Measurements from ENCODE around the gene STX1B. TPM values are rescaled to one million over a fixed set of nuclear protein-coding genes. Genes with fewer than 3 reads are reported as not detected.

STX1B gene
- polyA plus RNA-seq, 1 experiment: 4.2 TPM

DNA sequence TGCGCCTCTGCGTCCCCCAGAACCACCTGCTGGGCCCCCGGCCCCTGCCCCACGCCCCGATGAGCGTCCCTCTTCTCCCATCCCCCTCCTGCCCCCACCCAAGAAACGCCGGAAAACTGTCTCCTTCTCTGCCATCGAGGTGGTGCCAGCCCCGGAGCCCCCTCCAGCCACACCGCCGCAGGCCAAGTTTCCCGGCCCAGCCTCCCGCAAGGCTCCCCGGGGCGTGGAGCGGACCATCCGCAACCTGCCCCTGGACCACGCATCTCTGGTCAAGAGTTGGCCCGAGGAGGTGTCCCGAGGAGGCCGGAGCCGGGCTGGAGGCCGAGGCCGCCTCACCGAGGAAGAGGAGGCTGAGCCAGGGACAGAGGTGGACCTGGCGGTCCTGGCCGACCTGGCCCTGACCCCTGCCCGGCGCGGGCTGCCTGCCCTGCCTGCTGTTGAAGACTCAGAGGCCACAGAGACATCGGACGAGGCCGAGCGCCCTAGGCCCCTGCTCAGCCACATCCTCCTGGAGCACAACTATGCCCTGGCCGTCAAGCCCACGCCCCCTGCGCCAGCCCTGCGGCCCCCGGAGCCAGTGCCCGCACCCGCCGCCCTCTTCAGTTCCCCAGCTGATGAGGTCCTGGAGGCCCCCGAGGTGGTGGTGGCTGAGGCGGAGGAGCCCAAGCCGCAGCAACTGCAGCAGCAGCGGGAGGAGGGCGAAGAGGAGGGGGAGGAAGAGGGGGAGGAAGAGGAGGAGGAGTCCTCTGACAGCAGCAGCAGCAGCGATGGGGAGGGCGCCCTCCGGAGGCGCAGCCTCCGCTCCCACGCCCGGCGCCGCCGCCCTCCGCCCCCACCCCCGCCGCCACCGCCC is 31.0 kb downstream of the STX1B start:
- DNase-seq (ENCODE audit: low read depth, low spot score): no peak
- H3K27ac ChIP-seq (ENCODE audit: low read depth, low read length): no peak overlapping the region
- H3K27me3 ChIP-seq (ENCODE audit: control insufficient read depth, insufficient read depth, low read length): no peaks in the 10 kb centered on the region
- TF ChIP-seq, protein P1, sequence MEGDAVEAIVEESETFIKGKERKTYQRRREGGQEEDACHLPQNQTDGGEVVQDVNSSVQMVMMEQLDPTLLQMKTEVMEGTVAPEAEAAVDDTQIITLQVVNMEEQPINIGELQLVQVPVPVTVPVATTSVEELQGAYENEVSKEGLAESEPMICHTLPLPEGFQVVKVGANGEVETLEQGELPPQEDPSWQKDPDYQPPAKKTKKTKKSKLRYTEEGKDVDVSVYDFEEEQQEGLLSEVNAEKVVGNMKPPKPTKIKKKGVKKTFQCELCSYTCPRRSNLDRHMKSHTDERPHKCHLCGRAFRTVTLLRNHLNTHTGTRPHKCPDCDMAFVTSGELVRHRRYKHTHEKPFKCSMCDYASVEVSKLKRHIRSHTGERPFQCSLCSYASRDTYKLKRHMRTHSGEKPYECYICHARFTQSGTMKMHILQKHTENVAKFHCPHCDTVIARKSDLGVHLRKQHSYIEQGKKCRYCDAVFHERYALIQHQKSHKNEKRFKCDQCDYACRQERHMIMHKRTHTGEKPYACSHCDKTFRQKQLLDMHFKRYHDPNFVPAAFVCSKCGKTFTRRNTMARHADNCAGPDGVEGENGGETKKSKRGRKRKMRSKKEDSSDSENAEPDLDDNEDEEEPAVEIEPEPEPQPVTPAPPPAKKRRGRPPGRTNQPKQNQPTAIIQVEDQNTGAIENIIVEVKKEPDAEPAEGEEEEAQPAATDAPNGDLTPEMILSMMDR (IDR thresholded peaks at IDR 0.05; ENCODE audit: low read depth, low read length): no peak
- ChIA-PET CTCF (no interaction called here), POLR2A (no interaction called here)
- H3K9me3 ChIP-seq (ENCODE audit: control insufficient read depth, insufficient read depth, low read length): no peaks in the 10 kb centered on the region
- no peak overlapping the region for H3K4me3 ChIP-seq (ENCODE audit: low read depth, low read length)

DNA sequence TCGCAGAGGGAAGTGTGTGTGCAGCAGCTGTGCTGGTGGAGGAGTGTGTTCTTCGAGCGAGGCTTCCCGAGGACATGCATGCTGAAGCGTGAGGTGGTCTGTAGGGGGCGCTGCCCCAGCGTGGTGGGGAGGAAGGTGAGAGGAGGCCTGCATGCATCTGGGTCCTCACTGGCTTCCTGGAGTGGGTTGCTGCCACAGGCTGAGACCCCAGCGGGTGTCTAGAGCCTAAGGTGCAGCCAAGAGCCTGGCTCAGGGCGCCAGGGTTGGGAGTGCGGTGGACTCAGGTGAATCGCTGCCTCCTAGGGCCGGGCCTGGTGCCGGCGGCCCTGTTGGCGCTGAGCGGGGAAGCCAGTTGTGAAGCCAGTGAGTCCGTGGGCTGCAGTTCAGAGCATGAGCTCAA is 32.9 kb downstream of the STX1B start:
- Histone ChIP-seq H3K4me3 (ENCODE audit: low read depth, low read length) (no peak overlapping the region), H3K27me3 (ENCODE audit: control insufficient read depth, insufficient read depth, low read length) (no peaks in the 10 kb centered on the region), H3K27ac (ENCODE audit: low read depth, low read length) (no peak overlapping the region), H3K9me3 (ENCODE audit: control insufficient read depth, insufficient read depth, low read length) (no peaks in the 10 kb centered on the region)
- TF ChIP-seq, protein P1 (IDR thresholded peaks at IDR 0.05; ENCODE audit: low read depth, low read length): peak; percentile 30
- ChIA-PET POLR2A (interaction anchor here (0.6 kb wide), 1 partner anchor 18 kb away, joined by 3 read pairs; no protein-coding TSS in a partner anchor), CTCF (interaction anchor here (0.6 kb wide), 1 partner anchor 263 kb away, joined by 3 read pairs; no protein-coding TSS in a partner anchor)
- no peak for DNase-seq (ENCODE audit: low read depth, low spot score)

DNA sequence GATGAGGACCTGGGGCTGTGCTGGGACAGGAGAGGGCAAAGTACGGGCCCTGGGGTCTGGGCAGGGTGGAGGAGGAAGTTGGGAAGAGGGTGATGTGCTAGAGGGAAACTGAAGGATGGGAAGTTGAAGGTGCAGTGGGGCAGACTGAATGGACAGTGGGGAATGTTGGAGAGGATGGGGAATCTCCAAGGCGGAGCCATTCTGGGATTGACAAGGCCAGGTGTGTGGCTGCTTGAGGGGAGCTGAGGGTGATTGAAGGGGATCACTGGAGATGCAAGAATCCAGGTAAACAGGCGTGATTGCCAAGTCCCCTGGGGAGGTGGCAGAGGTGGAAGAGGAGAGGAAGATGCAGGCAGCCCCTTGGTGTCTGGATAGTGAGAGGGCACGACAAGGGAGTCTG is 34.0 kb downstream of the STX1B start:
- POLR2A ChIA-PET: no interaction called here
- TF ChIP-seq, protein P1 (IDR thresholded peaks at IDR 0.05; ENCODE audit: low read depth, low read length): no peak
- Histone ChIP-seq H3K27ac (ENCODE audit: low read depth, low read length) (no peak overlapping the region), H3K4me3 (ENCODE audit: low read depth, low read length) (no peak overlapping the region), H3K27me3 (ENCODE audit: control insufficient read depth, insufficient read depth, low read length) (no peaks in the 10 kb centered on the region), H3K9me3 (ENCODE audit: control insufficient read depth, insufficient read depth, low read length) (no peaks in the 10 kb centered on the region)
- CTCF ChIA-PET: interaction anchor here (1.5 kb wide), 1 partner anchor 8 kb away, joined by 4 read pairs; the partner anchor contains the start of gene HSD3B7
- DNase-seq (ENCODE audit: low read depth, low spot score): no peak

DNA sequence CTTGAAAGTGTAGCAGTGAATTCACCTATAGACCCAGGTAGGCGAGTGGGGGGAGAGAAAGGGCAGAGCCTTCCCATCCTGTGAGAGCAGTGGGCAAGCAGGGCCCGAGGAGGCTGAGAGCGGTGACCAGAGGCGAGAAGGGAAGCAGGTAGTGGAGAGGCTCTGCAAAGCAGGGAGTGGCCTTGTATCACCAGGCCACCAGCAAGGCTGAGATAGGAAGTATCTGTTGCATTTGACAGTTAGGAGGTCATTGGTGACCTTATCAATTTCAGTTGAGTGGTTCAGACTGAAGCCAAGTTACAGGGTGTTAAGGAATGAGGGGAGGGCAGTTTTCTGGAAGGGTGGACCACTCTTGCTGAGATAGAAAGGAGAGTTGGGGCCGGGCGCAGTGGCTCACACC is 36.1 kb downstream of the STX1B start:
- POLR2A ChIA-PET: no interaction called here
- Histone ChIP-seq H3K4me3 (ENCODE audit: low read depth, low read length) (no peak overlapping the region), H3K27me3 (ENCODE audit: control insufficient read depth, insufficient read depth, low read length) (no peaks in the 10 kb centered on the region), H3K9me3 (ENCODE audit: control insufficient read depth, insufficient read depth, low read length) (no peaks in the 10 kb centered on the region), H3K27ac (ENCODE audit: low read depth, low read length) (no peak overlapping the region)
- CTCF ChIA-PET: interaction anchor here (0.9 kb wide), 1 partner anchor 10 kb away, joined by 4 read pairs; no protein-coding TSS in a partner anchor
- TF ChIP-seq, protein P1 (IDR thresholded peaks at IDR 0.05; ENCODE audit: low read depth, low read length): no peak
- no peak for DNase-seq (ENCODE audit: low read depth, low spot score)

DNA sequence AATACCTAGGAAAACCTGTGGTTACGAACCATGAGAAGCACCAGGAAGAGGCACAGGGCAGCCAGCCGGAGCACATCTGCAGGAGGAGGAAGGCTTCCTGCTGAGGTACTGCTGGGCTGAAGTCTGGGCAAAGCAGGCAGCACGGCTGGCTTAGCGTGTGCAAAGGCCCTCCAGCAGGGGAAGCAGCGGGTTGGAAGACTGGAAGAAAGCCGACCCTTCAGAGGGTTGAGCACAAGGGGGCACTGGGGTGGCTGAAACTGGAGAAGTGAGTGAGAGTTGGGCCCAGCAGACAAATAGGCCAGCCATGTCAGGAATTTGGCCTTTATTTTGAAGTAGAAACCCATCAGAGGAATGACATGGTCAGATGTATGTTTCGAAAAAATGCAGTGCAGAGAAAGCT is 37.6 kb downstream of the STX1B start:
- ChIA-PET POLR2A (no interaction called here), CTCF (interaction anchor here (0.7 kb wide), 1 partner anchor 169 kb away, joined by 5 read pairs; no protein-coding TSS in a partner anchor)
- Histone ChIP-seq H3K4me3 (ENCODE audit: low read depth, low read length) (no peak overlapping the region), H3K9me3 (ENCODE audit: control insufficient read depth, insufficient read depth, low read length) (no peaks in the 10 kb centered on the region), H3K27ac (ENCODE audit: low read depth, low read length) (no peak overlapping the region), H3K27me3 (ENCODE audit: control insufficient read depth, insufficient read depth, low read length) (no peaks in the 10 kb centered on the region)
- DNase-seq (ENCODE audit: low read depth, low spot score): no peak
- TF ChIP-seq, protein P1 (IDR thresholded peaks at IDR 0.05; ENCODE audit: low read depth, low read length): 0 out of 2 replicates have a peak, but pooled peaks have one; percentile 26
